Measurements from ENCODE around the gene AGAP1.
"Not testable (repeated sequence)": the region's sequence is repeated elsewhere in the genome, so short reads cannot be mapped to it uniquely, and the experiment has no call there.

AGAP1 gene

GRCh38 chr2:236089271-236090026, 595.6 kb downstream of the AGAP1 start:
- DNase-seq: no peak

DNA sequence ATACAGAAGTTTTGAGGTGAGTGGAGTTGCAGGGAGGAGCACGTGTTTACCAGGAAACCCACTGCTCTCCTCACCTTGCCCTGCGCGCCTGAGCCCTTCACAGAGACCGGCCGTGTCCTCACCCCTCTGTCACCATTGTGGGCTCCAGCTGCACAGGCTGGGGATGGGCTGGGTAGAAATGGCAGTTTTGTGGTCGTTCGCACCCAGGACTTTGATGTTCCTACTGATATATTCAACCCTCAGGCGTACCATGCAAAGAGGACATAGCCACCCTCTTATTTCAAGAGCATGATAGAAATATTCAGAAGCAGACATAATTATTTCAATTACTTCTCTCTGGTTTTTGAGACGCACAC, 596.2 kb downstream of the AGAP1 start:
- no peak for DNase-seq

- DNase-seq: not testable (repeated sequence)
Observed at GRCh38 chr2:236090826-236091225, 597.0 kb downstream of the AGAP1 start.

GRCh38 chr2:236092714-236093113, 598.9 kb downstream of the AGAP1 start:
- no peak for DNase-seq

GRCh38 chr2:236093134-236093533, 599.3 kb downstream of the AGAP1 start:
- DNase-seq: no peak

GRCh38 chr2:236095504-236095903, 601.7 kb downstream of the AGAP1 start:
- no peak for DNase-seq

GRCh38 chr2:236101311-236101950, 607.6 kb downstream of the AGAP1 start:
- no peak for DNase-seq

- no peak for DNase-seq
Observed at GRCh38 chr2:236102971-236103370, 609.1 kb downstream of the AGAP1 start.

- no peak for DNase-seq
Observed at GRCh38 chr2:236103981-236104380, 610.1 kb downstream of the AGAP1 start.

GRCh38 chr2:236105955-236106607, 612.2 kb downstream of the AGAP1 start:
- DNase-seq: no peak

DNA sequence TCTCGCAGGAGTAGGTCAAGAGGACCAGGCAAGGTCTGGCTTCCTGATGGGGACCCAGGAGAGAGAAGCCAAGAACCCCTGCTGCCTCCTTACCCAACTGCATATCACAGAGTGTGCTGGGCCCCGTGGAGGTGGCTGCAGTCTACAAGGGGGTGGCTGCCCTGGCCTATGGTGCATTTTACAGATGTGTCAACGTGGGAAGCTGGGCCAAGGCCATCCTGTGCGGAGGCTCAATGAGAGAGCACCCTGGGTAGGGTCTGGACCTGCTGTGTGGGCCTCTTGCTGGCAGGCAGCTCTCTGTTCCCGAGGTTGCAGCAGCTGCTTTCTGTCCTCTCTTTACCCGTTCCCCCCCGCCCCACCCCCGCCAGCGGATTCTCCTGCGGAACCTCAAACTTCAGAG, 612.9 kb downstream of the AGAP1 start:
- no peak for DNase-seq

- DNase-seq: no peak
Observed at GRCh38 chr2:236107536-236107935, 613.7 kb downstream of the AGAP1 start.

DNA sequence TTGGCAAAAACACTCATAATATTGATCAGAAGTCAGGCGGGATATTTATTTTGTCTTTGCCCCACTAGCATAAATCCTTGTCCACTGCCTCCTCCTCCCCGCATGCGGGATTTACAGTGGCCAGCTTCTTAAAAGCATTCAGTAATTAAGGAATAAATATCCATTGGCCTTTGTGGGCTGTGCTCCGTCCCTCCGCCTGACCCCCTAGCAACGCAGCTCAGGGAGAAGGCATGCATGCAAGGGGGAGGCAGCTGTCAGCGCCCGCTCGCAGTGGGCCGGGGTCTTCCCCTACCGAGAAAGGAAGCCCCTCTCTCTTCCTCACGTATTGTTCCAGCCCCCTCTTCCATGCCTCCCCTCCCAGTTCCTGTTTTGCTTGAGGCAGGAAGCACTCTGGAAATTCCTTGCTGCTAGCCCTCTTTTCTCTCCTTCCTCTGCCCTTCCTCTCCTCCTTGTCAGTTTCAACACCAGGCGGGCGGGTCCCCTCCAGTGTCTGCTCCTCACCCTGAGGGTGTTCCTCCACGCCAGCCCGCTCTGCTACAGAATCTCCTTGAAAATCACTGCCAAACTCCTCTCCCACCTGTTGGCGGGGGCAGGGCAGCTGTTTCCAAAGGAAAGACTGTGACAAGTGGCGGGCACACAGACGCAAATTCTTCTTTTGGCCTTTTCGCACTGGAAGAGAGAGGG, 614.2 kb downstream of the AGAP1 start:
- DNase-seq: no peak

- DNase-seq: no peak
Observed at GRCh38 chr2:236109061-236109460, 615.2 kb downstream of the AGAP1 start.

GRCh38 chr2:236109473-236109872, 615.6 kb downstream of the AGAP1 start:
- no peak for DNase-seq

- no peak for DNase-seq
Observed at GRCh38 chr2:236112466-236112865, 618.6 kb downstream of the AGAP1 start.

- no peak for DNase-seq
Observed at GRCh38 chr2:236113425-236113824, 619.6 kb downstream of the AGAP1 start.

GRCh38 chr2:236113948-236114347, 620.1 kb downstream of the AGAP1 start:
- DNase-seq: no peak

GRCh38 chr2:236114959-236115358, 621.1 kb downstream of the AGAP1 start:
- DNase-seq: no peak

GRCh38 chr2:236117401-236117800, 623.6 kb downstream of the AGAP1 start:
- no peak for DNase-seq

GRCh38 chr2:236117861-236118269, 624.0 kb downstream of the AGAP1 start:
- DNase-seq: no peak

GRCh38 chr2:236119003-236119402, 625.2 kb downstream of the AGAP1 start:
- no peak for DNase-seq

DNA sequence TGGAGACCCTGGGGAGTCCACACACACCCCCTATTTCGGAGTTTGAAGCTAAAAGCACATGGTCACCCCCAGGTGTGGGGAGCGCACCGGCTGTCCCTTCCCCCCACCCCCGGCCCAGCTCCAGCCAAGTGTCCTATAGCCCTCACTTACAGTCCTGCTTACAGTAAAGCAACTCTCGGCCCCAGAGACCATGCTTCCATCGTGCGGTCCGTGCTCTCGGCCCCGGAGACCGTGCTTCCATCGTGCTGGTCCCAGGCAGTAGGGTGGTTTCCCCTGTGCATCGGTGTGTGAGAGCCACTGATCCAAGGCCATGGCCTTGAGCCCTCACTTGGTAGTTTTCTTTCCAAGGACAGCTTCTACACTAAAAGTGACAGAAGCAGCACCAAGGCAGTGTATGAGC, 625.6 kb downstream of the AGAP1 start:
- DNase-seq: no peak

- no peak for DNase-seq
Observed at GRCh38 chr2:236120141-236120601, 626.3 kb downstream of the AGAP1 start.
